Measurements from ENCODE around the gene ACSS2.

Gene ACSS2

DNA sequence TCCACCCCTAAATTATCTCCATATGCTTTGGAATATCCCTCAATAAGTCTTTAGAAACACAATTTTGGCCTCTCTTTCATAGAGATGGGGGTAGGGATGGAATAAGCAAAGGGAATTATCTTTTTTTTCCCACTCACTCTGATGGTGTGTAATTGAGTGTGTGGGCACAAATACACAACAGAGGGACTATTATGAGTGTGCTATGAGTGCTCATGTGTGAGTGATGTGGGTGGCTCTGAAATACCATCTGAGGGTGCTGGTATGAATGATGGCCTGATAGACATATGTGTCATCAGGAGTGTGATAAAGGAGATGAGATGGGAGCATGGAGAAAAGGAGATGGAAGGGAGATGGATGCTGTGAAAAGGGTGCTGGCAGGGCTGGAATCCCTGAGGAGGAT is 43.6 kb downstream of the ACSS2 start:
- Histone ChIP-seq H3K9me3 (ENCODE audit: control insufficient read depth in 1 of 2, low read length in 2 of 2) (no peaks in the 10 kb centered on the region), H3K27ac (ENCODE audit: low read length) (no peak overlapping the region), H3K27me3 (ENCODE audit: low read depth, low read length) (no peaks in the 10 kb centered on the region), H3K4me3 (ENCODE audit: low read depth in 1 of 2, low read length in 2 of 2) (no peak overlapping the region), H3K4me1 (ENCODE audit: control insufficient read depth in 1 of 2, insufficient read depth in 2 of 2, low read length in 2 of 2) (no peaks in the 10 kb centered on the region), H3K36me3 (ENCODE audit: control insufficient read depth in 1 of 2, insufficient read depth in 2 of 2, low read length in 2 of 2) (peaks cover 32 to 36% of the 10 kb centered on the region in 2 donors)

GRCh38 chr20:34921436-34921835 is 45.0 kb downstream of the ACSS2 start:
- Histone ChIP-seq H3K36me3 (ENCODE audit: control insufficient read depth in 1 of 2, insufficient read depth in 2 of 2, low read length in 2 of 2) (peaks cover 36 to 46% of the 10 kb centered on the region in 2 donors), H3K9me3 (ENCODE audit: control insufficient read depth in 1 of 2, low read length in 2 of 2) (no peaks in the 10 kb centered on the region), H3K4me3 (ENCODE audit: low read depth in 1 of 2, low read length in 2 of 2) (no peak overlapping the region), H3K27ac (ENCODE audit: low read length) (no peak overlapping the region), H3K4me1 (ENCODE audit: control insufficient read depth in 1 of 2, insufficient read depth in 2 of 2, low read length in 2 of 2) (no peaks in the 10 kb centered on the region), H3K27me3 (ENCODE audit: low read depth, low read length) (no peaks in the 10 kb centered on the region)

GRCh38 chr20:34922654-34923381 is 46.4 kb downstream of the ACSS2 start:
- no peaks in the 10 kb centered on the region for H3K27me3 ChIP-seq (ENCODE audit: low read depth, low read length)
- peaks cover 49 to 60% of the 10 kb centered on the region in 2 donors for H3K36me3 ChIP-seq (ENCODE audit: control insufficient read depth in 1 of 2, insufficient read depth in 2 of 2, low read length in 2 of 2)
- H3K4me1 ChIP-seq (ENCODE audit: control insufficient read depth in 1 of 2, insufficient read depth in 2 of 2, low read length in 2 of 2) = no peaks in the 10 kb centered on the region
- no peak overlapping the region for H3K4me3 ChIP-seq (ENCODE audit: low read depth in 1 of 2, low read length in 2 of 2)
- H3K27ac ChIP-seq (ENCODE audit: low read length) = no peak overlapping the region
- H3K9me3 ChIP-seq (ENCODE audit: control insufficient read depth in 1 of 2, low read length in 2 of 2) = no peaks in the 10 kb centered on the region

DNA sequence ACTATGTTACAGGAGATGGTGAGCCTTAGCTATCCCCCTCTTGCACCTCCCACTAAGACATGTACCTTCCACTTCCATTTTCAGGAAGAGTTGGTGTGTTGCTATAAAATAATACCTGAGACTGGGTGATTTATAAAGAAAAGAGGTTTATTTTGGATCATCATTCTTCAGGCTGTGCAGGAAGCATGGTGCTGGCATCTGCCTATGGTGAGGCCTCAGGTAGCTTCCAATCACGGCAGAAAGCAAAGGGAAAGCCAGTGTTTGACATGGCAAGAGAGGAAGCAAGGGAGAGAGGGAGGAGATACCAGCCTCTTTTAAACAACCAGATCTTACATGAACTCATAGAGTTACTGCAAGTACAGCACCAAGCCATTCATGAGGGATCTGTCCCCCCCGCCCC is 47.0 kb downstream of the ACSS2 start:
- no peak overlapping the region for H3K27ac ChIP-seq (ENCODE audit: low read length)
- peaks cover 55 to 66% of the 10 kb centered on the region in 2 donors for H3K36me3 ChIP-seq (ENCODE audit: control insufficient read depth in 1 of 2, insufficient read depth in 2 of 2, low read length in 2 of 2)
- no peak overlapping the region for H3K4me3 ChIP-seq (ENCODE audit: low read depth in 1 of 2, low read length in 2 of 2)

GRCh38 chr20:34925341-34925740 is 48.9 kb downstream of the ACSS2 start:
- H3K9me3 ChIP-seq (ENCODE audit: control insufficient read depth in 1 of 2, low read length in 2 of 2) = no peaks in the 10 kb centered on the region
- H3K27ac ChIP-seq (ENCODE audit: low read length) = no peak overlapping the region
- H3K27me3 ChIP-seq (ENCODE audit: low read depth, low read length) = no peaks in the 10 kb centered on the region
- H3K4me3 ChIP-seq (ENCODE audit: low read depth in 1 of 2, low read length in 2 of 2) = no peak overlapping the region
- H3K4me1 ChIP-seq (ENCODE audit: control insufficient read depth in 1 of 2, insufficient read depth in 2 of 2, low read length in 2 of 2) = no peaks in the 10 kb centered on the region
- H3K36me3 ChIP-seq (ENCODE audit: control insufficient read depth in 1 of 2, insufficient read depth in 2 of 2, low read length in 2 of 2) = peaks cover 62 to 77% of the 10 kb centered on the region in 2 donors

More for the DNA sequence above, 47.0 kb downstream of the ACSS2 start:
- Histone ChIP-seq H3K27me3 (ENCODE audit: low read depth, low read length) (no peaks in the 10 kb centered on the region), H3K9me3 (ENCODE audit: control insufficient read depth in 1 of 2, low read length in 2 of 2) (no peaks in the 10 kb centered on the region), H3K4me1 (ENCODE audit: control insufficient read depth in 1 of 2, insufficient read depth in 2 of 2, low read length in 2 of 2) (no peaks in the 10 kb centered on the region)

- H3K9me3 ChIP-seq (ENCODE audit: control insufficient read depth in 1 of 2, low read length in 2 of 2) = no peaks in the 10 kb centered on the region
- no peak overlapping the region for H3K27ac ChIP-seq (ENCODE audit: low read length)
- no peak overlapping the region for H3K4me3 ChIP-seq (ENCODE audit: low read depth in 1 of 2, low read length in 2 of 2)
- H3K27me3 ChIP-seq (ENCODE audit: low read depth, low read length) = no peaks in the 10 kb centered on the region
- H3K36me3 ChIP-seq (ENCODE audit: control insufficient read depth in 1 of 2, insufficient read depth in 2 of 2, low read length in 2 of 2) = peaks cover 62 to 72% of the 10 kb centered on the region in 2 donors
- H3K4me1 ChIP-seq (ENCODE audit: control insufficient read depth in 1 of 2, insufficient read depth in 2 of 2, low read length in 2 of 2) = no peaks in the 10 kb centered on the region
Measured at GRCh38 chr20:34925981-34926380, 49.6 kb downstream of the ACSS2 start.

GRCh38 chr20:34926581-34926980 is 50.2 kb downstream of the ACSS2 start:
- Histone ChIP-seq H3K4me1 (ENCODE audit: control insufficient read depth in 1 of 2, insufficient read depth in 2 of 2, low read length in 2 of 2) (no peaks in the 10 kb centered on the region), H3K27ac (ENCODE audit: low read length) (no peak overlapping the region), H3K4me3 (ENCODE audit: low read depth in 1 of 2, low read length in 2 of 2) (no peak overlapping the region), H3K36me3 (ENCODE audit: control insufficient read depth in 1 of 2, insufficient read depth in 2 of 2, low read length in 2 of 2) (peaks cover 63 to 66% of the 10 kb centered on the region in 2 donors), H3K27me3 (ENCODE audit: low read depth, low read length) (no peaks in the 10 kb centered on the region), H3K9me3 (ENCODE audit: control insufficient read depth in 1 of 2, low read length in 2 of 2) (no peaks in the 10 kb centered on the region)

- Histone ChIP-seq H3K36me3 (ENCODE audit: control insufficient read depth in 1 of 2, insufficient read depth in 2 of 2, low read length in 2 of 2) (peaks cover 58 to 68% of the 10 kb centered on the region in 2 donors), H3K4me1 (ENCODE audit: control insufficient read depth in 1 of 2, insufficient read depth in 2 of 2, low read length in 2 of 2) (no peaks in the 10 kb centered on the region), H3K9me3 (ENCODE audit: control insufficient read depth in 1 of 2, low read length in 2 of 2) (no peaks in the 10 kb centered on the region), H3K27me3 (ENCODE audit: low read depth, low read length) (no peaks in the 10 kb centered on the region), H3K27ac (ENCODE audit: low read length) (no peak overlapping the region), H3K4me3 (ENCODE audit: low read depth in 1 of 2, low read length in 2 of 2) (no peak overlapping the region)
Measured at GRCh38 chr20:34927736-34928135, 51.3 kb downstream of the ACSS2 start.

DNA sequence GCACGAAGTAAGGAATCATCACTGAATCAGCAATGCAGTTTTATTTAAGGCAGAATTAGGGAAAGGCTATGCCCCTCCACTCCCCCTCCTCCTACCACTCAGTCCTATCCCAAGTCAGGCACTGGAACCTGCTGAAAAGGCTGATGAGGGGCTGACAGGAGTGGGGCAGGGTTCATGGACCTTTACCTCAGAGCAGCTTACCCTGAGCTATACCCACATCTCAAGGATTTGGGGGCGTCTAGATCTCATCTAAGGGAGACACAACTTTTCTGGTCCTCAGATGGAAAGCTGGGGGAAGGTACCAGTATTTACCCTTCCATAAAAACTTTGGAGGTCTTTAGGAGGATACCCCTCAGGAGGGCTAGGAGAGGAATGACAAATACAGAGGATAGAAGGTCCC is 52.0 kb downstream of the ACSS2 start:
- H3K27me3 ChIP-seq (ENCODE audit: low read depth, low read length) = no peaks in the 10 kb centered on the region
- no peaks in the 10 kb centered on the region for H3K4me1 ChIP-seq (ENCODE audit: control insufficient read depth in 1 of 2, insufficient read depth in 2 of 2, low read length in 2 of 2)
- H3K27ac ChIP-seq (ENCODE audit: low read length) = no peak overlapping the region
- H3K36me3 ChIP-seq (ENCODE audit: control insufficient read depth in 1 of 2, insufficient read depth in 2 of 2, low read length in 2 of 2) = peaks cover 52 to 62% of the 10 kb centered on the region in 2 donors
- H3K4me3 ChIP-seq (ENCODE audit: low read depth in 1 of 2, low read length in 2 of 2) = no peak overlapping the region
- H3K9me3 ChIP-seq (ENCODE audit: control insufficient read depth in 1 of 2, low read length in 2 of 2) = no peaks in the 10 kb centered on the region

- Histone ChIP-seq H3K36me3 (ENCODE audit: control insufficient read depth in 1 of 2, insufficient read depth in 2 of 2, low read length in 2 of 2) (peaks cover 30 to 59% of the 10 kb centered on the region in 2 donors), H3K4me3 (ENCODE audit: low read depth in 1 of 2, low read length in 2 of 2) (no peak overlapping the region), H3K27me3 (ENCODE audit: low read depth, low read length) (no peaks in the 10 kb centered on the region), H3K27ac (ENCODE audit: low read length) (no peak overlapping the region), H3K9me3 (ENCODE audit: control insufficient read depth in 1 of 2, low read length in 2 of 2) (no peaks in the 10 kb centered on the region), H3K4me1 (ENCODE audit: control insufficient read depth in 1 of 2, insufficient read depth in 2 of 2, low read length in 2 of 2) (no peaks in the 10 kb centered on the region)
Measured at GRCh38 chr20:34931771-34932170, 55.4 kb downstream of the ACSS2 start.

GRCh38 chr20:34938466-34939163 is 62.2 kb downstream of the ACSS2 start:
- H3K4me3 ChIP-seq (ENCODE audit: low read depth in 1 of 2, low read length in 2 of 2) = no peak overlapping the region
- H3K36me3 ChIP-seq (ENCODE audit: control insufficient read depth in 1 of 2, insufficient read depth in 2 of 2, low read length in 2 of 2) = peaks cover 17 to 34% of the 10 kb centered on the region in 2 donors
- H3K4me1 ChIP-seq (ENCODE audit: control insufficient read depth in 1 of 2, insufficient read depth in 2 of 2, low read length in 2 of 2) = peaks cover 0 to 5% of the 10 kb centered on the region in 2 donors
- no peaks in the 10 kb centered on the region for H3K9me3 ChIP-seq (ENCODE audit: control insufficient read depth in 1 of 2, low read length in 2 of 2)
- no peaks in the 10 kb centered on the region for H3K27me3 ChIP-seq (ENCODE audit: low read depth, low read length)
- no peak overlapping the region for H3K27ac ChIP-seq (ENCODE audit: low read length)
